HL-60 (cell line): Measurements from ENCODE around the gene RELL1.

ENCODE experiments used
- DNase-seq, 2 experiments: peaks; one replicate each; pipeline ENCODE4 v3.0.0-alpha.2; 2010 to 2020; ENCODE audit warnings: low read depth in 1 of 2, low spot score in 1 of 2
- H3K27ac ChIP-seq: fragments of 250-450 bp; sonication (Bioruptor Pico); replicated peaks from 2 replicates; pipeline ENCODE4 v1.5.1; 2020; ENCODE audit warnings: mild to moderate bottlenecking, moderate library complexity
- H3K27me3 ChIP-seq: fragments of 250-450 bp; sonication (Bioruptor Pico); 2 replicates; pipeline ENCODE4 v1.5.1; 2021; ENCODE audit warnings: mild to moderate bottlenecking, moderate library complexity; ENCODE audit not compliant: insufficient read depth, poor library complexity, severe bottlenecking
- H3K4me3 ChIP-seq: replicated peaks from 2 replicates; pipeline ENCODE4 v1.5.1; 2011; ENCODE audit warnings: mild to moderate bottlenecking, control low read depth, low read length; ENCODE audit not compliant: insufficient read depth
- CTCF ChIP-seq: IDR thresholded peaks from one replicate; pipeline ENCODE4 v1.5.1; 2011; ENCODE audit warnings: low read length, control low read depth, inconsistent platforms; ENCODE audit not compliant: insufficient read depth
- GABPA ChIP-seq: IDR thresholded peaks from 2 replicates; pipeline ENCODE4 v1.6.1; 2012; ENCODE audit warnings: low read depth
- POLR2AphosphoS5 ChIP-seq: IDR thresholded peaks from 2 replicates; pipeline ENCODE4 v1.6.1; 2012; ENCODE audit warnings: low read depth
- REST ChIP-seq: IDR thresholded peaks from 2 replicates; pipeline ENCODE4 v1.6.1; 2012; ENCODE audit warnings: low read depth; ENCODE audit not compliant: insufficient replicate concordance
- SPI1 ChIP-seq: IDR thresholded peaks from 2 replicates; pipeline ENCODE4 v1.6.1; 2012; ENCODE audit warnings: low read depth, mild to moderate bottlenecking, borderline replicate concordance

Gene RELL1

GRCh38 chr4:37641352-37641751 lies 44.8 kb downstream of the RELL1 start:
- H3K27ac ChIP-seq = no peak overlapping the region
- no peaks in the 10 kb centered on the region for H3K27me3 ChIP-seq
- no peak for TF ChIP-seq GABPA
- no peak for TF ChIP-seq REST
- TF ChIP-seq POLR2AphosphoS5 = no peak
- no peak for TF ChIP-seq SPI1
- TF ChIP-seq CTCF = no peak
- no peak for DNase-seq
- H3K4me3 ChIP-seq = no peak overlapping the region

GRCh38 chr4:37639551-37640285 lies 46.5 kb downstream of the RELL1 start:
- Histone ChIP-seq H3K27ac (no peak overlapping the region), H3K4me3 (no peak overlapping the region), H3K27me3 (no peaks in the 10 kb centered on the region)
- no peak for DNase-seq
- TF ChIP-seq SPI1 = no peak
- no peak for TF ChIP-seq POLR2AphosphoS5
- TF ChIP-seq REST = no peak
- no peak for TF ChIP-seq GABPA
- TF ChIP-seq CTCF = no peak

- Histone ChIP-seq H3K4me3 (no peak overlapping the region), H3K27ac (no peak overlapping the region), H3K27me3 (no peaks in the 10 kb centered on the region)
- DNase-seq = no peak
- TF ChIP-seq REST (no peak), SPI1 (no peak), GABPA (no peak), CTCF (no peak), POLR2AphosphoS5 (no peak)
Measured at GRCh38 chr4:37635155-37635554, 51.0 kb downstream of the RELL1 start.
